Measurements from ENCODE around the gene MBTD1.

Gene MBTD1

GRCh38 chr17:51170736-51171135, 89.1 kb downstream of the MBTD1 start:
- WGBS (ENCODE audit: extremely low coverage, insufficient coverage, insufficient read length): no CpG with 5 or more reads among the region's 2 CpGs

GRCh38 chr17:51169340-51169739, 90.5 kb downstream of the MBTD1 start:
- no peak overlapping the region for H3K4me3 ChIP-seq (ENCODE audit: low read depth, low read length)
- peaks cover 28 to 48% of the 10 kb centered on the region in 2 experiments for H3K36me3 ChIP-seq (ENCODE audit: control insufficient read depth in 1 of 2, insufficient read depth in 2 of 2, low read length in 2 of 2)
- H3K4me2 ChIP-seq (ENCODE audit: low read length): no peak overlapping the region
- H3K4ac ChIP-seq (ENCODE audit: low read depth, low read length): no peak overlapping the region
- no peaks in the 10 kb centered on the region for H3K9me3 ChIP-seq (ENCODE audit: insufficient read depth, low read depth, low read length)
- H3K18ac ChIP-seq (ENCODE audit: low read length): no peak overlapping the region
- no peaks in the 10 kb centered on the region for H3K27me3 ChIP-seq (ENCODE audit: insufficient read depth, low read length)
- no peak overlapping the region for H4K8ac ChIP-seq (ENCODE audit: low read depth, low read length)
- no peak overlapping the region for H2AK5ac ChIP-seq (ENCODE audit: low read length)
- H3K27ac ChIP-seq (ENCODE audit: low read depth, low read length): no peak overlapping the region
- no peak overlapping the region for H3K9ac ChIP-seq (ENCODE audit: low read length)
- H2BK120ac ChIP-seq (ENCODE audit: insufficient read depth, low read length, poor library complexity): no peak overlapping the region
- no peak overlapping the region for H4K12ac ChIP-seq (ENCODE audit: low read depth, low read length)
- H2BK12ac ChIP-seq (ENCODE audit: low read length): no peak overlapping the region
- no CpG with 5 or more reads among the region's 1 CpG for WGBS (ENCODE audit: extremely low coverage, insufficient coverage, insufficient read length)
- peaks cover 11% of the 10 kb centered on the region for H3K79me1 ChIP-seq (ENCODE audit: low read length)
- peaks cover 10% of the 10 kb centered on the region for H3K79me2 ChIP-seq (ENCODE audit: control insufficient read depth, insufficient read depth, low read length, poor library complexity)
- H3K14ac ChIP-seq (ENCODE audit: low read length): no peak overlapping the region
- H3K23ac ChIP-seq (ENCODE audit: low read length): no peak overlapping the region
- H3K4me1 ChIP-seq (ENCODE audit: control insufficient read depth in 1 of 2, insufficient read depth in 2 of 2, low read length in 2 of 2): peaks cover 7 to 10% of the 10 kb centered on the region in 2 experiments
- no peak for DNase-seq
- no peak overlapping the region for H2BK5ac ChIP-seq (ENCODE audit: low read depth, low read length, poor library complexity)
- no peak overlapping the region for H4K91ac ChIP-seq (ENCODE audit: low read depth, low read length)
- H2AFZ ChIP-seq (ENCODE audit: insufficient read depth, low read length, poor library complexity): no peak overlapping the region

More at GRCh38 chr17:51170736-51171135, 89.1 kb downstream of the MBTD1 start:
- no peak for DNase-seq
- Histone ChIP-seq H2BK5ac (ENCODE audit: low read depth, low read length, poor library complexity) (no peak overlapping the region), H3K9ac (ENCODE audit: low read length) (no peak overlapping the region), H2AFZ (ENCODE audit: insufficient read depth, low read length, poor library complexity) (no peak overlapping the region), H3K4me1 (ENCODE audit: control insufficient read depth in 1 of 2, insufficient read depth in 2 of 2, low read length in 2 of 2) (peaks cover 2 to 3% of the 10 kb centered on the region in 2 experiments), H3K4ac (ENCODE audit: low read depth, low read length) (no peak overlapping the region), H3K79me2 (ENCODE audit: control insufficient read depth, insufficient read depth, low read length, poor library complexity) (peaks cover 9% of the 10 kb centered on the region), H4K91ac (ENCODE audit: low read depth, low read length) (no peak overlapping the region), H2AK5ac (ENCODE audit: low read length) (no peak overlapping the region), H3K27me3 (ENCODE audit: insufficient read depth, low read length) (no peaks in the 10 kb centered on the region), H3K79me1 (ENCODE audit: low read length) (peaks cover 10% of the 10 kb centered on the region), H3K23ac (ENCODE audit: low read length) (no peak overlapping the region), H3K9me3 (ENCODE audit: insufficient read depth, low read depth, low read length) (no peaks in the 10 kb centered on the region), H3K4me3 (ENCODE audit: low read depth, low read length) (no peak overlapping the region), H3K14ac (ENCODE audit: low read length) (no peak overlapping the region), H4K12ac (ENCODE audit: low read depth, low read length) (no peak overlapping the region), H2BK120ac (ENCODE audit: insufficient read depth, low read length, poor library complexity) (no peak overlapping the region), H3K27ac (ENCODE audit: low read depth, low read length) (no peak overlapping the region), H4K8ac (ENCODE audit: low read depth, low read length) (no peak overlapping the region), H3K18ac (ENCODE audit: low read length) (no peak overlapping the region), H2BK12ac (ENCODE audit: low read length) (no peak overlapping the region), H3K36me3 (ENCODE audit: control insufficient read depth in 1 of 2, insufficient read depth in 2 of 2, low read length in 2 of 2) (peaks cover 30 to 51% of the 10 kb centered on the region in 2 experiments), H3K4me2 (ENCODE audit: low read length) (no peak overlapping the region)

- peak overlapping the region; percentile 87 for H2AFZ ChIP-seq (ENCODE audit: insufficient read depth, low read length, poor library complexity)
- H4K12ac ChIP-seq (ENCODE audit: low read depth, low read length): peak overlapping the region; percentile 43
- peaks cover 7 to 10% of the 10 kb centered on the region in 2 experiments for H3K4me1 ChIP-seq (ENCODE audit: control insufficient read depth in 1 of 2, insufficient read depth in 2 of 2, low read length in 2 of 2)
- no CpG with 5 or more reads among the region's 42 CpGs for WGBS (ENCODE audit: extremely low coverage, insufficient coverage, insufficient read length)
- H3K4me3 ChIP-seq (ENCODE audit: low read depth, low read length): peak overlapping the region; percentile 93
- H3K4me2 ChIP-seq (ENCODE audit: low read length): peak overlapping the region; percentile 71
- peaks cover 11% of the 10 kb centered on the region for H3K79me1 ChIP-seq (ENCODE audit: low read length)
- peak overlapping the region; percentile 50 for H4K8ac ChIP-seq (ENCODE audit: low read depth, low read length)
- no peak overlapping the region for H3K23ac ChIP-seq (ENCODE audit: low read length)
- peaks cover 10% of the 10 kb centered on the region for H3K79me2 ChIP-seq (ENCODE audit: control insufficient read depth, insufficient read depth, low read length, poor library complexity)
- peak overlapping the region; percentile 56 for H4K91ac ChIP-seq (ENCODE audit: low read depth, low read length)
- no peak overlapping the region for H3K18ac ChIP-seq (ENCODE audit: low read length)
- no peak overlapping the region for H2BK120ac ChIP-seq (ENCODE audit: insufficient read depth, low read length, poor library complexity)
- no peaks in the 10 kb centered on the region for H3K27me3 ChIP-seq (ENCODE audit: insufficient read depth, low read length)
- H3K14ac ChIP-seq (ENCODE audit: low read length): peak overlapping the region; percentile 79
- H3K9me3 ChIP-seq (ENCODE audit: insufficient read depth, low read depth, low read length): no peaks in the 10 kb centered on the region
- peaks cover 25 to 39% of the 10 kb centered on the region in 2 experiments for H3K36me3 ChIP-seq (ENCODE audit: control insufficient read depth in 1 of 2, insufficient read depth in 2 of 2, low read length in 2 of 2)
- peak overlapping the region; percentile 89 for H3K9ac ChIP-seq (ENCODE audit: low read length)
- H2BK12ac ChIP-seq (ENCODE audit: low read length): no peak overlapping the region
- no peak overlapping the region for H2AK5ac ChIP-seq (ENCODE audit: low read length)
- peak overlapping the region; percentile 59 for H3K4ac ChIP-seq (ENCODE audit: low read depth, low read length)
- DNase-seq: peak; percentile 41 to 67
- peak overlapping the region; percentile 69 for H3K27ac ChIP-seq (ENCODE audit: low read depth, low read length)
- peak overlapping the region; percentile 67 for H2BK5ac ChIP-seq (ENCODE audit: low read depth, low read length, poor library complexity)
Measured at GRCh38 chr17:51166987-51167931, 92.6 kb downstream of the MBTD1 start.

GRCh38 chr17:51166198-51166986, 93.5 kb downstream of the MBTD1 start, which contains the start of gene NME2:
Gene NME2, plus strand, starts transcription at chr17:51166411. Its CDS starts 420 bp downstream, at chr17:51166831.
- Histone ChIP-seq H3K27ac (ENCODE audit: low read depth, low read length) (peak within 1 kb of the TSS; percentile 69), H2AK5ac (ENCODE audit: low read length) (peak within 1 kb of the TSS; percentile 16), H3K79me2 (ENCODE audit: control insufficient read depth, insufficient read depth, low read length, poor library complexity) (peaks cover 10% of the 10 kb centered on the region), H3K27me3 (ENCODE audit: insufficient read depth, low read length) (no peaks in the 10 kb centered on the region), H3K4me2 (ENCODE audit: low read length) (peak within 1 kb of the TSS; percentile 73), H3K4ac (ENCODE audit: low read depth, low read length) (peak within 1 kb of the TSS; percentile 59), H4K12ac (ENCODE audit: low read depth, low read length) (peak within 1 kb of the TSS; percentile 85), H2BK5ac (ENCODE audit: low read depth, low read length, poor library complexity) (peak within 1 kb of the TSS; percentile 67), H3K4me1 (ENCODE audit: control insufficient read depth in 1 of 2, insufficient read depth in 2 of 2, low read length in 2 of 2) (peaks cover 7 to 10% of the 10 kb centered on the region in 2 experiments), H2AFZ (ENCODE audit: insufficient read depth, low read length, poor library complexity) (peak within 1 kb of the TSS; percentile 87), H3K9ac (ENCODE audit: low read length) (peak within 1 kb of the TSS; percentile 89), H3K4me3 (ENCODE audit: low read depth, low read length) (peak within 1 kb of the TSS; percentile 93), H2BK120ac (ENCODE audit: insufficient read depth, low read length, poor library complexity) (peak within 1 kb of the TSS; percentile 55), H4K91ac (ENCODE audit: low read depth, low read length) (peak within 1 kb of the TSS; percentile 67), H2BK12ac (ENCODE audit: low read length) (peak within 1 kb of the TSS; percentile 2), H3K9me3 (ENCODE audit: insufficient read depth, low read depth, low read length) (no peaks in the 10 kb centered on the region), H3K36me3 (ENCODE audit: control insufficient read depth in 1 of 2, insufficient read depth in 2 of 2, low read length in 2 of 2) (peaks cover 29 to 40% of the 10 kb centered on the region in 2 experiments), H4K8ac (ENCODE audit: low read depth, low read length) (peak within 1 kb of the TSS; percentile 96), H3K14ac (ENCODE audit: low read length) (peak within 1 kb of the TSS; percentile 85), H3K79me1 (ENCODE audit: low read length) (peaks cover 11% of the 10 kb centered on the region), H3K18ac (ENCODE audit: low read length) (peak within 1 kb of the TSS; percentile 77), H3K23ac (ENCODE audit: low read length) (no peak within 1 kb of the TSS)
- no CpG with 5 or more reads among the region's 98 CpGs for WGBS (ENCODE audit: extremely low coverage, insufficient coverage, insufficient read length)
- peak; percentile 76 to 90 for DNase-seq
